Left colon (tissue), 2 donors: ENCODE measurements around the gene RIPK4. TPM values are rescaled to one million over a fixed set of nuclear protein-coding genes. Genes with fewer than 3 reads are reported as not detected.

Source experiments
- ATAC-seq: fragments of 200-7000 bp; cut with Tn5 transposase; one replicate; pipeline ENCODE4 v1.9.1; 2020; ENCODE audit warnings: mild to moderate bottlenecking, moderate library complexity
- DNase-seq, 2 donors: peaks; one replicate each; pipeline ENCODE4 v3.0.0-alpha.2; 2020
- intact Hi-C, 2 donors: fragments of 100-400 bp; cut with DNase I in 1 of 2; cut with micrococcal nuclease in 1 of 2; formaldehyde crosslinking; loops; one replicate each; pipeline versions ENCODE4 v1.11.2 to v1.14.0; 2022; cut with DNase I, micrococcal nuclease
- long read RNA-seq: library from polyadenylated mRNA; unstranded; transcript quantifications from one replicate; pipeline ENCODE4 v2.0.0, GENCODE V29; 2021
- total RNA-seq, 2 donors: library from RNA; stranded (reverse); fragmentation: NEBNext Ultra II Directional; extraction: Animal tissue kit (Norgen Biotek cat#: 25700); gene quantifications; one replicate each; pipeline ENCODE4 v1.2.1, GENCODE V29; 2021
- donor health status: DM: no; HTN: no; CAD: no.
- donor health status: DM: yes; HTN: yes; CAD: no.

RIPK4 gene
- 10 to 100 TPM; 11.0 to 16.0 TPM for total RNA-seq
- long read RNA-seq, transcript RIPK4-201 (8 exons, 3,889 nt): major isoform, 6 of 22 reads
- long read RNA-seq, partial matches to known transcripts: 8 of 22 reads
- long read RNA-seq, other reads (novel, unspliced or antisense): 8 of 22 reads

DNA sequence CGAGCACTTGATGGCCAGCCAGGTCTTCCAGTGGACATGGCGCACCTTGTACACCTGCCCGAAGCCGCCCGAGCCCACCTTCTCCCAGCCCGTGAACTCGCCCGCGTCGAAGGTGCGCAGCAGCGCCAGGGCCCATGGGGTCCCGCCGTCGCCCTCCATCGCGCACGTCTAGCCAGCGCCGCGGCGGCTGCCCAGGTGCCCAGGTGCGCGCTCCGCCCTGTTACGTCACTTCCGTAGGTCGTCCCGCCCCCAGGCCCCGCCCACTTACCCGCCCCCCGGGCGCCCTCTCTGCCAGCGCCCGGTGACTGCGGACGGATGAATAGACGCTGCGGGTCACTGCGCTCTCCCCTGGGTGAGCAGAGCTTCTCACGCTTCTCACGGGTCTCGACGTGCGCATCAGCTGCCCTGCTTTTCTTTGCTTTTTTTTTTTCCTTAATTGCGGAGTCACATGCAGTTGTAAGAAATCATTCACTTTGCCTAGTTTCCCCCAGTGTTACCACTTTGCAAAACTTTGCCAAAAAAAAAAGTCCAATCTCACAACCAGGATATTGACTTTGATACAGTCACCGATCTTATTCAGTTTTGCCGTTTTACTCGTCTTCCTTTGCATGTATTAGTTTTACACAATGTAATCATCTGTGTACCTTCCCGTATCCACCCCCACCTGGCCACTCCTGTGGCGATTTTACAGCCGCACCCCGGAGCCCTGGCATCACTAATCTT, at the start of gene RIPK4:
Gene RIPK4 (minus strand): TSS at position 170 of the 723 bp plus-strand sequence. CDS start 11 bp downstream, at position 159.
- peak; percentile 82 for ATAC-seq
- DNase-seq: peak; percentile 83 to 90
- intact Hi-C loops: no loop called here

DNA sequence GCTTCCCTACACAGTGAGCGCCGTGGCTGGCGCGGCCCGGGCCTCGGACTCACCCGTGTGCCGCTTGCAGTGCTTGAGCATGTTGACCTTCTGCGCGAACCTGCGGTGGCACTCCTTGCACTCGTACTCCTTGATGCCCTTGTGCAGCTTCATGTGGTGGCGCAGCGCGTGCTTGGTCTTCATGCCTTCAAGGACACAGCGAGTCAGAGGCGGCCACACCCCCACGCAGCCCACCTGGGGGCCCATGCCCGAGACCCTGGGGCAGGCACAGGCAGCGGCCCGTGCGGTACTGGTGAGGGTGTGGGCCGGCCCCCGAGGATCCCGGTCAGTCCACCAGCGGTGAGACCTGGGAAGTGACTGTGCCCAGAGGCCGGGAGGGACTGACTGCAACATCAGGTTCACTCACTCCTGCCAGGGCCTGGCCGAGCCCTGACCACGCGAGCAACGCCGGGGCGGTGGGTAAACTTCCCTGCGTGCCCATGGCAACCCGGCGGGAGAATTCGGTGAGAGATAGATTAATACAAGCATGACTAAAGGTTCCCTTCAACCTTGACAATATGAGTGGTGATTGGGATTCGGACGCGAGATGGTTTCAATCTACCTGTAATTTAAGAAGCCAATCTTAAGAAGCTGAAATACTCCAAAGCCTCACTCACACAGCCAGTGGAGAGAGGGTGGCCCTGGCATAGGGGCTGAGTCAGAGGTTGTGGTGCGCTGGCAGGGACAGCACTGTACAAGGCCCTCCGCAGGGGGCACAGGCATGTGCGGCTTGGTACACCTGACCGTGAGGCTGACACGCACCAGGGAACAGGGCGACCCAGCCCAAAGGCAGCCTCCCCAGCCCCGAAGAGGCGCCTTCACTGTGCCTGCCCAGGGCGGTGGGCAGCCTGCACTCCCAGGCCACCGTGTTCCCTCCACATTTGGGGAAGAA, 49.1 kb upstream of the RIPK4 start:
- intact Hi-C loops: loop anchor here in 1 of 2 donors (5.0 kb wide), 1 partner anchor 301 kb away; no protein-coding TSS in a partner anchor
- no peak for ATAC-seq
- no peak for DNase-seq

DNA sequence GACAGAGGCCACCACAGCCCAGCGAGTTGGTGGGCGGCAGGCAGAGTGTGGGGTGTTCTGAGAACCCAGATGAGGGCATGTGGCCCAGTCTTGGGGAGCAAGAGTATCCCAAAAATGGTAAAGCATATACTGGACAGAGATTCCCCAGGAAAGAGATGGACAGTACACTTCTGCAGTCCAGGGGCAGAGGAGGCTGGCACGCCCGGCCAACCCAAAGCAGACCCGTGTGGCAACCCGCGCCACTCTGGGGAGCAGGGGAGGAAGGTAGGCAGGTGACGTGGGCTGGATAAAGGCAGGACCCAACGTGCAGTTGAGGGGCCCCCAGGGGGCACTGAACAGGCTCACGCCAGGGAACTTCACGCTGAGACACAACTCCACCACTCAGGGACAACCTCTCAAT, 46.4 kb upstream of the RIPK4 start:
- ATAC-seq: no peak
- intact Hi-C loops: loop anchor here in 1 of 2 donors (5.0 kb wide), 1 partner anchor 309 kb away; no protein-coding TSS in a partner anchor
- no peak for DNase-seq

DNA sequence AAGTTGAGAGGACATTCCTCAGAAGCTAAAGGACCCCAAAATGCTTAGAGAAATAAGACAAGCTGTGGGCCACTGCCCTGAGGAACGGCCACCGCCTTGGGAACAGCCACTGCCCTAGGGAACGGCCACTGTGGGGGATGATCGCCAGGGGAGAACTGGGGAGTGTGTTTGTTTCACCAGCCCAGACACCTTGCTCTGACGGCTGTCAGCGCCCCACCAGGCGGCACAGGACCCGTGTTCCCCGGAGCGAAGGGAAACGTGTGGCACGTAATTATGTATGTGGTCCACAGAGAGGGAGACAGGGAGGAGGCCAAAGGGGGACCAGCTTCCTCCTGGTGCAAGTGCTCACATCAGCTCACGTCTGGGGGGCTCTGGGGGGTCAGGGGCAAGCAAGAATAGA, 45.8 kb upstream of the RIPK4 start:
- intact Hi-C loops: loop anchor here in 1 of 2 donors (5.0 kb wide), 1 partner anchor 310 kb away; no protein-coding TSS in a partner anchor
- no peak for ATAC-seq
- DNase-seq: no peak

DNA sequence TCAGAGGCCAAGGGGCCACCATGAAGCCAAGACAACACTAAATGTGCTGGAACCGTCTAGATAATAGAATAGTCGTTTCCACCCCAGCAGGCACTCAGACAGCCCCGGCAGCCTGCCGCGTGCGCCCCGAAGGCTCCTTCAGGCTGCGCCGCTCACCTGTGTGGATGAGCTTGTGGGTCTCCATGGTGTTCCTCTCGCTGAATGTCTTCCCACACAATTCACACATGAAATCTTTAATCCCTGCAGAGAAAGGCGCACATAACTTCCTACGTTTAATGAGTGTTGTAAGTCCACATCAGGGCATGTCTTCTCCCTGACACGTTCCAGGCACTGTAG, 43.7 kb upstream of the RIPK4 start:
- intact Hi-C loops: loop anchor here in 1 of 2 donors (5.0 kb wide), 1 partner anchor 312 kb away; no protein-coding TSS in a partner anchor
- no peak for ATAC-seq
- no peak for DNase-seq

DNA sequence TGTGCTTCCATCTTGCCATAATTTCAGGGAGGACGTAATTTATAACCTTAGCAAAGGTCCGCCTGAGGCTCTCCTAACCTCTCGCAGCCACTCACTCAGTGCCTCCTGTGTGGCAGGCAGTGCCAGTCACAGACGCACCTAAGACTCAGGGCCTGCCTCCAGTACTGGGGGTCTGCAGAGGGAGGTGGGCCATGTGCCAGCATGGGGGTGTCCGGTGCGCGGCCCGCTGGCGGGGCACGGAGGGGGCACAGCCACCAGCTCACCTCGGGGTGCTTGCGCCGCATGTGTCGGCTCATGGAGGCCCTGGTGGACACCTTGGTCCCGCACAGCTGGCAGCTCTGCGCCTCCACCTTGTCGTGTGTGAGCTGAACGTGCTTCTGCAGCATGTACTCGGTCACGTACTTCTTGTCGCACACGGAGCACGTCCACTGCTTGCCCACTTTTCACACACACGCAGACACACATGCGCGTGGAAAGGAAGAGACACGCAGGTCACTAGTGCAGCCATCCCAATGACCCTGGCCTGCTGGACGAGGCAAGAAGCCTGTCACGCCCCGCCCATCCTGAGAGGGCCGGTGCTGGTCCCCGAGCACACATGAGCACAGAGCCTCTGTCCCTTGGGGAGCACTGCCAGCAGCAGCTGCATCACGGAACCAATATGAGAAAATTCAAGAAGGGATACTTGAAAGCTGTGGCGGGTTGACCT, 43.2 kb upstream of the RIPK4 start:
- DNase-seq (no peak), ATAC-seq (no peak)
- intact Hi-C loops: loop anchor here in 1 of 2 donors (5.0 kb wide), 1 partner anchor 312 kb away; no protein-coding TSS in a partner anchor

DNA sequence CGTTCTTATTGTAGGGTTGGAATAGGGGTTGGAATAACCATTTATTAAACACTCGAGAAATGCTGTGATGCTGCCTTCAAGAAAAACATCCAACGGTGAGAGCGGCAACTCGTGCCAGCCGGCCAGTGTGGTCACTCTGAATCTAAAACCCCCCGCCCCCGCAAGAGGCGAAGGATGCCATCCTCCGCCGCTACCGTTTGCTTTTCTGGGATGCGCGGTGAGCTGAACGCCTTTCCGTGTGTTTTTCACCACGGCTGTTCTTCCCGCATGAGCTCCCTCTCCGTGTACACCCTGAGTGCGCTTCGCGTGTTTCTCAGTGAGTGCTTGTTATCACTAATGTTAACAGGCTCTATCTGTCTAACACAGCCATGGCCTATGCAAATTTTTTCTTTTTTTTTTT, 42.0 kb upstream of the RIPK4 start:
- no peak for ATAC-seq
- DNase-seq: no peak
- intact Hi-C loops: no loop called here

DNA sequence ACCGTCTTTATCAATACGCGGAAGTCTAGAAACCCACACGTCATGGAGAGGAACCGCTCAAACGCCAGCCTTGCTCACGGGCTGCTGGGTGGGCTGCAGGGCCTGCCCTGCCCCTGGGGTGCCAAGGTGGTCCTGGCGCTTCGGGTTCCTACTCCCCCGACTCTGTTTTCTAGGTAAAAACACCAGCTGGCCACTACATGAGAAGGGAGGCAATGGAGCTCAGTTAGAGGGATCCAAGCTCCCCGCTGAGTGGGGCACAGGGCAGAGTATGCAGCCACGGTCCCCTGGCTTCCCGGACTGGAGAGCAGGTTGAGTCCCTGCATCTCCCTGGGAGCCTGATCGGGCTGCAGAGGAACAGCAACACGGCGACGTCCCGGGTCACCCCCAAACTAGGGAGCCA, 41.2 kb upstream of the RIPK4 start:
- DNase-seq (no peak), ATAC-seq (no peak)
- intact Hi-C loops: no loop called here

DNA sequence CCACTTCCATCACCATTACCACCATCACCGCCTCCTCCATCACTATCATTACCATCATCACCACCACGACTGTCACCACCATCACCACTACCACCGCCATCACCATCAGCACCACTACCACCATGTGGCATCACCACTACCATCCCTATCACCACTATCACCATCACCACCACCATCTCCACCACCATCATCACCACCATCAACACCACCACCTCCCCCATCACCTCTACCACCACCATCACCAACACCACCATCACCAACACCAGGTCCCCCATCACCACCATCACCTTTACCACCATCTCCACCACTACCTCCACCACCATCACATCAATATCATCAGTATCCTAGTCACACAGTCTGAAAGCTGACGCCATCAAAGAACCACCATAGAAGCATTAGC, 39.9 kb upstream of the RIPK4 start:
- DNase-seq (no peak), ATAC-seq (no peak)
- intact Hi-C loops: no loop called here

DNA sequence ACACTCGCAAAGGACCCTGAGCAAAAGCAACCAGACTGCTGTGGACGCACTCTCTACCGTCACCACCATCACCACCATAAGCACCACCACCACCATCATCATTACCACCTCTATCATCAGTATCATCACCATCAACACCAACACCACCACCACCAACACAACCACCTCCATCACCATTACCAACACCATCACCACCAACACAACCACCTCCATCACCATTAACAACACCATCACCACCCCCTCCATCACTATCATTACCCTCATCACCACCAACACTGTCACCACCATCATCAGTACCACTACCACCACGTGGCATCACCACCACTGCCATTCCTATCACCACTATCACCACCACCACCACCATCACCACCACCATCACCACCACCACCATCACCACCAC, 38.8 kb upstream of the RIPK4 start:
- intact Hi-C loops: no loop called here
- no peak for DNase-seq
- ATAC-seq: no peak

DNA sequence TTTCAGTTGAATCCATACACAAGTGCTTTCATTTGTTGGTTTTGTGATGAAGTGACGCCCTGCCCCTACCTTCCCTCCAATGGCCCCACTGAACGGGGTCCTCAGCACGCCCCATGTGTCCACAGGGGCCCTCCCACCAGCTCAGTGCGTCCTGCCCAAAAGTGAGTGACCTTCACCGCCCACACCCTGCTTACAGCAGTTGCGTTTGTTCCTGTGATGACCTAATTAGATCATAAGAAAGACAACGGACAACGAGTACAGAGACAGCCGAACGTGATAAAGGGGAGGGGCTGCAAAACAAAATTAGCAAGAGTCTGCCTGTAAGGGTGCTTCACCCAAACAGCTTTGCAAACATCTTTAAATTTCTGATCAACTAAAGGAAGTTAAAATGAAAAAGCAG, 38.2 kb upstream of the RIPK4 start:
- intact Hi-C loops: no loop called here
- DNase-seq: no peak
- ATAC-seq: no peak

DNA sequence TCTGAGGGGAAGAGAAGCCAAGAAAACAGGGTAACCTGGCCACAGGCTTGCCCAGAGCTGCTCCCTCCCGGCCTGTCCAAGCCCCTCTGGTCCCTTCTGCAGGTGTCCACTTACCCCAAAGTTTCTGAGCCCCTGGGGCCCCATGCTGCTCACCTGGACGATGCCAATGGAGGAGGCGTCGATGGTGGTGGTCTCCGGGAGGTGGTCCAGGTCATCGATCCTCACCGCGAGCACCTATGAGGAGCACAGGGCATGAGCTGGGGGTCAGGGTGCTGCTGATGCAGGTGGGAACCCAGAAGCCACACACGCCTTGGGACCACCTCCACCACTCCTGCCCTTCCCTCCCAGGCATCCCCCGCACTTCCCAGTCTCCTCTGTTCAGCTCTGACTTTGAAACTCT, 37.5 kb upstream of the RIPK4 start:
- intact Hi-C loops: no loop called here
- DNase-seq (no peak), ATAC-seq (no peak)

DNA sequence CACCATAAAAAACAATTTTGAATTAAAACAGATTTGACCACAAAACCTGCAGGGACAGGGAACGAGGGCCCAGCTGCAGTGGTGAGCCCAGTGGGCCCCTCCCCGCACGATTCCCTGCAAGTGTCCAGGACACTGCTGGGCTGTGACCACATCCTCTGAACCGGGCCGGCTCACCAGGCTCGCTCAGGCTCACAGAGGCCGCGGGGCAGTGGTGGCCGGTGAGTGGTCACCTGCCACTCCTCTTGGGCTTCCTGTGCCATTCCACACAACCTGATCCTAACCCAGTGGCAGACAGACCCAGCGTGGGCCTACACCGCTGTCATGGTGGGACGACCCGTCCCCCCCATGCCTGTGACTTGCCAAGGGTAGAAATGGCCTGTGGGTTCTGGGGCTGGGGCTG, 36.5 kb upstream of the RIPK4 start:
- intact Hi-C loops: no loop called here
- ATAC-seq: no peak

DNA sequence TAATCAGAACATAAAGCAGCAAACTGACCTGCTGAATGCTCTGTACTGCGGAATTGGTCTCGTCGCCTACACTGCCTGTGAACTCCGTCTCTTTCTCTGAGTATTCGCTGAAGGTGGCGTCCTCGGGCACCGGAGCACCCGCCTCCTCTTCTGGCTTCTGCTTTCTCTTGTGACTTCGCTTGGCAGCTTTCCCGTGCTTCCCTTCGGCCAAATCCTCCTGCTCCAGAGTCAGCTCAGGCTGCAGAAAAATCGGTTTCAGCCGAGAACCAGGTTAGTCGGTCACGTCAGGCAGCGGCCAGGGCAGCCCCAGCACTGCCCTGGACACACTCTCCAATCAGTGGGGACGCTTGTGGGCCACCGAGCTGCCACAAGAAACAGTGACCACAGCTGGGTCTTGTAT, 35.8 kb upstream of the RIPK4 start:
- intact Hi-C loops: no loop called here
- ATAC-seq (no peak), DNase-seq (peak; percentile 51 to 52)

More for the DNA sequence above, 36.5 kb upstream of the RIPK4 start:
- no peak for DNase-seq

DNA sequence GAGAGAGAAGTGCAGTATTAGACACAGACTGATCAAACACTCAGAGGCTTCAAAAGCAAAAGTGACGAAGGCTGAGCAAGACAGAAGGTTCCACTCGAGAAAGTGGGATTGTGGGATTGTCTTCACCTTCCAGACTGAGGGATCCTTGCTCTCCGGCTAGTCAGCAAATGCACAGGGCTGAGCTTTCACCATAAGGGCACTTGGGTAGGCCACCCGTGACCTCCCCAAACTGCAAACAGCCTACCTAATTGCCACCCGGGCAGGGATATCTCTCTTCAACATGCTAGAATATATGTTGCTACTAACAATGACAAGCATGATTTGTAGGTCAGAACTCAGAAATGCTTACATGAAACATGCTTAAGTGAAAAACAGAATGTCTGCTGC, 35.3 kb upstream of the RIPK4 start:
- DNase-seq: no peak
- intact Hi-C loops: no loop called here
- no peak for ATAC-seq

DNA sequence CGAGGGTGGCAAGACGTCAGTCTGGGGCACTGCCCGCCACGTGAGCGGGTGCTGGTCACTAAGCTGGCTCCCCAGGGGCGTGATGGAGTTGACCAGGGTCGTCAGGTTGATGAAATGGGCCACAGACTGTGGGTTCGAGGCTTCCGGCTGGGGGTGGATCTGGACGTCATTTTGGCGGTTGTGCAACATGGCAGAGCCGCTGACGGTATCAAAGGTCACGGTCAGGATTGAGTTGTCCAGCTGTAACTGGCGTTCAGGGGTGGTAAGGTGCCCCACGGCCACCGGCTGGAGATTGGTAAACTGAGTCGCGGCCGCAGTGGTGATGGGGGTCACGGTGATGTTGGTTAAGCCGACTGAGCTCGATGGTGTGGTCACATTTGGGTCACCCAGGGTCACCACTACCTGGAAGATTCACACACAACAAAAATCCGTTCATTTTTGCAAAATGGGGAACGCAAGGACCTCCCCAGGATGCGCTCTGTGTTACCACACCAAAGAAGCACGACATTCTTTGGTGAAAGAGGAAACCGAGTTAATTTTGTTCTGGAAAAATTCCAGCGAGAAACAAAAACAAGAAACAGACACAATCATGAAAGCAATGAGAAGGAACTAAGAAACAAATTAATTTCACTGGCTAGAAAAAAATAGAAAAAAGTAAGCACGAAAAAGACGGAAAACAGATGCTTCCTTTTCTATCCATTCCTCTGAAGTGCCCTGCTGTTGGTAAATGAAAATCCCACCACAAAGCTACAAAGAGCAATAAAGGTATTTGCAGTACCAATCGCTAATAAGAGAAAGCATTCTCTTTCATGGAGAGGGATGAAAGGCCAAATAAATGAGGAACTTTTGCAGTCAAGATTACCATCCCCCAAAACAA, 34.7 kb upstream of the RIPK4 start:
- no peak for DNase-seq
- intact Hi-C loops: no loop called here
- no peak for ATAC-seq

DNA sequence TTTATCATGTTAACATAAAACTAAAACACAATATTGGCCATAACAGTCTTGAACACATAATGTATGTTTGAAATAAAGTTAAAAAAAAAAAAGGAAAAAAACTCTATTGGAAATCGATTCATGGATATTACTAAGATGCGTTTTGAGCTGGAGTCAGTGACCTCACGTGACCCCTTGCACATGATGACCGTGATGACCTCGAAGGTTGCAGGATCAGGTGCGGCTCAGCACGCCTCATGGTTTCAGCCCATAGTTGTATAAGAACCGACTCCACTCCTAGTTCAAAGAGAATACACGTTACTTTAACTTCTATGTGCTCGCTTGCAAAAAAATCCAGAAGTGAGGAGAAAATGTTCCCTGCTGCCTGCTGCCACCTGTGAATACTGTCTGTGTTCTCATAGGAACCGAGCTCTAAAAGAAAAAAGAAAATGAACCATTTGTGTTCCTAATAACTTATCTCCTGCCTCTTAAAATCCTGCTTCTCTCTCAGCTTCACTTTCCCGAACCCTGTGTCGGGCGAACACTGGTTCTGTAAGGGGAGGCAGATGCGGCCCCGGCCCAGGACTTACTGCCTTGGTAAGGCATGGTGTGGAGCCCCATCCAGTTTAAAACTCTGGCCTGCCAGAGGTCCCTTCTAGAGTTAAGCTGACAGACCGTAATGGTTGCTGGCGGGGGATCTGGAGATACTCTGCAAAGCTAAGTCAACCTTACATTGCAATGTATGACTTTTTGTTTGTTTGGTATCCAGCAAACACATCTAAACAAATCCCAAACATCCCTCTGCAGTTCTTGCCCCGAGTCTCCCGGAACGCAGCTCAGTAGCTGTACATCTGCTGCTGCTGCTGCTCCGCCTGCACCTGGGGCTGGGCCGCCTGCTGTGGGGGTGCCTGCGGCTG, 33.8 kb upstream of the RIPK4 start:
- ATAC-seq (no peak), DNase-seq (no peak)
- intact Hi-C loops: no loop called here
